Thyroid gland (tissue), 4 donors: Measurements from ENCODE around the gene MRPS14.

Experiments
- CTCF ChIP-seq, 6 experiments: fragments of 200-600 bp in 3 of 6; fragments of 450-650 bp in 3 of 6; sonication (generic) in 3 of 6; IDR thresholded peaks; one replicate each; pipeline ENCODE4 v1.5.1; 2016 to 2019; ENCODE audit warnings: antibody characterized with exemption in 6 of 6, mild to moderate bottlenecking in 2 of 6, inconsistent platforms in 1 of 6, moderate library complexity in 1 of 6
- POLR2A ChIP-seq, 2 donors: fragments of 450-650 bp; IDR thresholded peaks; one replicate each; pipeline ENCODE4 v1.6.1; 2017; ENCODE audit warnings: antibody characterized with exemption in 2 of 2, mild to moderate bottlenecking in 2 of 2, moderate library complexity in 1 of 2

GRCh38 chr1:174998569-174999215 lies 24.5 kb downstream of the MRPS14 start:
- TF ChIP-seq CTCF (IDR thresholded peaks at IDR 0.05) = peak; percentile 43 to 87 (median 66)
- no peak for TF ChIP-seq POLR2A (IDR thresholded peaks at IDR 0.05)
